ENCODE measurements around the gene CTNNBL1.

DNA sequence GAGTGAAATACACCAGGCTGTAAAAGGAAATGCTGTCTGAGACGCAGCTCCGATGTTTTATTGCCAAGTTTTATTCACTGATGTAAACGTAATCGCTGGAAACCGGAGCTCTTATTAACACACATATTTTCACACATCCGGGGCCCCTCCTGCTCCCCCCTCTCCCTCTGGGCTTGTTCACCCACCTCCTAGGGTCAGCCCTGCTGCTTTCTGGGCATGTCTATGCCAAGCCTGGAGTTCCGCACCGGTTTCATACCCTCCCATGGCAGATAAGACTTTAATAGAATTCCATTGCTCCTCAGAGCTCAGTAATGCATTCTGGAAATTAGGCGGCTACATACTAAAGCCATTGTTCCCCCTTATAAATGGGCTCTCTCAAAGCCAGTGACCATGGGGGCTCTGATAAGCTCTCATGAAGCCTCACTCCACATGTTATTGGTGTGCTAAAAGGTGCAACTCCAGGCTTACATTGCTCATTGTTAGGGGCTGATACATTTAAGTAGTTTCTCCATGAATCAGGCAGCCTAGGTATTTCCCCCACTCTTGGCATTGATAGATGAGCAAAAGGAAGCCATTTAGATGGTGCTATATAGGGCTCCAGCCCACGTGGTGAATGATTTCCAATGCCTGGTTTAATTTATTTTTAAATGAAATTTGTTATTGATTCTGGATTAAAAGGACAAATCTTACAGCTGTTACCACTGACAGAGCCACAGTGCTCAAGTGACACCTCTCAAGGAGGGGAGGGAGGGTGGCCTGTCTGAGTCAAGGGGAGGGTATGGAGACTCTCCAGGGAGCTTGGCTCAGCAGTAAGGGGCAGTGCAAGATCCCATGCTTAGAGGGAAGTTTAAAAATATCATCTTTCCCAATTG lies 204.6 kb downstream of the CTNNBL1 start:
- no peak for TF ChIP-seq POLR2A (IDR thresholded peaks at IDR 0.05; ENCODE audit: low read depth, low read length)
- no peak for TF ChIP-seq TAF1 (IDR thresholded peaks at IDR 0.05; ENCODE audit: low read depth, low read length)
- no peak for TF ChIP-seq POLR2AphosphoS5 (IDR thresholded peaks at IDR 0.05; ENCODE audit: low read depth, low read length)
- TF ChIP-seq POU2F2 (IDR thresholded peaks at IDR 0.05; ENCODE audit: low read depth, low read length), result no peak
- TF ChIP-seq SPI1 (IDR thresholded peaks at IDR 0.05; ENCODE audit: low read depth, low read length), result no peak
